Keratinocyte (primary cell): ENCODE measurements around the gene MRFAP1. TPM values are rescaled to one million over a fixed set of nuclear protein-coding genes. Genes with fewer than 3 reads are reported as not detected.

Source experiments
- DNase-seq: peaks from one replicate; pipeline ENCODE4 v3.0.0-alpha.2; 2011; ENCODE audit warnings: low read depth, missing footprints, low spot score
- FAIRE-seq: peaks from 2 replicates; lab custom pipeline; 2011; peaks lifted over from hg19 to GRCh38; lab: Jason Lieb, UNC
- H2AFZ ChIP-seq: 2 replicates; pipeline ENCODE4 v1.6.0; 2012; ENCODE audit warnings: low read length, control low read depth, inconsistent platforms; ENCODE audit not compliant: control insufficient read depth
- H3K27ac ChIP-seq: 2 replicates; pipeline ENCODE4 v1.5.1; 2011; ENCODE audit warnings: low read length; ENCODE audit not compliant: control insufficient read depth, insufficient read depth
- H3K27me3 ChIP-seq: 3 replicates; pipeline ENCODE4 v1.6.0; 2011; ENCODE audit warnings: low read length; ENCODE audit not compliant: control insufficient read depth, insufficient read depth; ENCODE audit errors: extremely low read depth
- H3K36me3 ChIP-seq, 2 experiments: 2 replicates in 1 of 2; 3 replicates in 1 of 2; pipeline ENCODE4 v1.5.1; 2011; ENCODE audit warnings: low read length in 2 of 2, mild to moderate bottlenecking in 1 of 2; ENCODE audit not compliant: control insufficient read depth in 2 of 2, insufficient read depth in 2 of 2; ENCODE audit errors: extremely low read depth in 1 of 2
- H3K4me1 ChIP-seq: 3 replicates; pipeline ENCODE4 v1.5.1; 2011; ENCODE audit warnings: low read length; ENCODE audit not compliant: control insufficient read depth, insufficient read depth; ENCODE audit errors: extremely low read depth
- H3K4me2 ChIP-seq: 3 replicates; pipeline ENCODE4 v1.6.0; 2011; ENCODE audit warnings: low read depth, low read length; ENCODE audit not compliant: control insufficient read depth, insufficient read depth; ENCODE audit errors: extremely low read depth
- H3K4me3 ChIP-seq, 3 experiments: fragments of 200-600 bp in 1 of 3; sonication (generic) in 1 of 3; 2 replicates in 2 of 3; 3 replicates in 1 of 3; pipeline ENCODE4 v1.5.1; 2011 to 2016; ENCODE audit warnings: low read length in 3 of 3, mild to moderate bottlenecking in 3 of 3, control low read depth in 2 of 3, inconsistent platforms in 1 of 3, low read depth in 1 of 3, mixed read lengths in 1 of 3, mixed run types in 1 of 3, moderate library complexity in 1 of 3; ENCODE audit not compliant: control insufficient read depth in 2 of 3, insufficient read depth in 2 of 3; ENCODE audit errors: extremely low read depth in 1 of 3
- H3K79me2 ChIP-seq: 2 replicates; pipeline ENCODE4 v1.6.0; 2012; ENCODE audit warnings: low read length; ENCODE audit not compliant: control insufficient read depth, insufficient read depth
- H3K9ac ChIP-seq: 3 replicates; pipeline ENCODE4 v1.6.0; 2011; ENCODE audit warnings: low read length; ENCODE audit not compliant: control insufficient read depth, insufficient read depth; ENCODE audit errors: extremely low read depth
- H3K9me1 ChIP-seq: 3 replicates; pipeline ENCODE4 v1.6.0; 2011; ENCODE audit warnings: low read length; ENCODE audit not compliant: control insufficient read depth, insufficient read depth; ENCODE audit errors: extremely low read depth
- H3K9me3 ChIP-seq: 2 replicates; pipeline ENCODE4 v1.5.1; 2012; ENCODE audit warnings: low read depth, low read length; ENCODE audit not compliant: control insufficient read depth
- H4K20me1 ChIP-seq: 3 replicates; pipeline ENCODE4 v1.6.0; 2011; ENCODE audit warnings: low read length; ENCODE audit not compliant: control insufficient read depth, insufficient read depth; ENCODE audit errors: extremely low read depth
- EZH2 ChIP-seq: IDR thresholded peaks from one replicate; pipeline ENCODE4 v1.6.1; 2012; ENCODE audit warnings: inconsistent platforms, mild to moderate bottlenecking, low read length, moderate library complexity
- dilution Hi-C: fragments of 300-500 bp; cut with MboI; formaldehyde crosslinking; loops from one replicate; pipeline ENCODE4 v1.7.0; 2020; ENCODE audit warnings: low sequenced_read_pairs; ENCODE audit not compliant: extremely low pct_ligation_motif_present
- polyA plus RNA-seq, 5 experiments: library from polyadenylated mRNA; depleted of rRNA in 3 of 5; stranded (reverse) in 3 of 5; stranded (forward) in 1 of 5; unstranded in 1 of 5; fragments of >200 nt; gene quantifications; 1 replicate in 1 of 5; 2 replicates in 3 of 5; 3 replicates in 1 of 5; pipeline versions ENCODE4 v1.2.1 to v1.2.3, GENCODE V29; 2011 to 2012; ENCODE audit warnings: missing spikeins in 2 of 5, low read depth in 1 of 5, low replicate concordance in 1 of 5
- TF ChIP-seq, protein P1 (sequence below), 3 experiments: IDR thresholded peaks in 1 of 3; conservative IDR thresholded peaks in 1 of 3; optimal IDR thresholded peaks in 1 of 3; 2 replicates in 2 of 3; 3 replicates in 1 of 3; pipeline versions ENCODE3 to v1.5.1; 2011; ENCODE audit warnings: low read length in 3 of 3, mild to moderate bottlenecking in 3 of 3, moderate library complexity in 2 of 3, control low read depth in 1 of 3, inconsistent platforms in 1 of 3; ENCODE audit not compliant: insufficient read depth in 2 of 3; ENCODE audit errors: extremely low read depth in 1 of 3

MRFAP1 gene
- polyA plus RNA-seq, 1 donor (not counting 4 experiments of a cell fraction or from before 2014, with no cell fraction given): 275 TPM

DNA sequence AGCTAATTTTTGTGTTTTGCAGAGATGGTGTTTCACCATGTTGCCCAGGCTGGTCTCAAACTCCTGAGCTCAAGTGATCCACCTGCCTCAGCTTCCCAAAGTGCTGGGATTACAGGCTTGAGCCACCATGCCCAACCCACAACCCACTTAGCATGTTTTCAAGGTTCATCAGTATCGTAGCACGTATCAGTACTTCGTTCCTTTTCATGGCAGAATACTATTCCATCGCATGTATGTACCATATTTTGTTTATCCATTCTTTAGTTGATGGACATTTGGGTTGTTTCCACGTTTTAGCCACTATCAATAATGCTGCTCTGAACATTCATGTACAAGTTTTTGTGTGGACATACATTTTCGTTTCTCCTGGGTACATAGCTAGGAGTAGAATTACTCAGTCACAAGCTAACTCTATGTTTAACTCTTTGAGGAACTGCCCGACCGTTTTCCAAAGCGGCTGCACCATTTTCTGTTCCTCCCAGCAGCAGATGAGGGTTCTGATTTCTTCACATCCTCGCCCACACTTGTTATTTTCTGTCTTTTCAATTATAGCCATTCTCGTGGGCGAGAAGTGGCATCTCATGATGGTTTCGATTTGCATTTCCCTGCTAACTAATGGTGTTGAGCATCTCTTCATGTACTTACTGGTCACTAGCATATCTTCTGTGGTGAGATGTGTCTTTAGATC, 33.0 kb upstream of the MRFAP1 start:
- H3K9ac ChIP-seq: no peak overlapping the region
- TF ChIP-seq, protein P1, sequence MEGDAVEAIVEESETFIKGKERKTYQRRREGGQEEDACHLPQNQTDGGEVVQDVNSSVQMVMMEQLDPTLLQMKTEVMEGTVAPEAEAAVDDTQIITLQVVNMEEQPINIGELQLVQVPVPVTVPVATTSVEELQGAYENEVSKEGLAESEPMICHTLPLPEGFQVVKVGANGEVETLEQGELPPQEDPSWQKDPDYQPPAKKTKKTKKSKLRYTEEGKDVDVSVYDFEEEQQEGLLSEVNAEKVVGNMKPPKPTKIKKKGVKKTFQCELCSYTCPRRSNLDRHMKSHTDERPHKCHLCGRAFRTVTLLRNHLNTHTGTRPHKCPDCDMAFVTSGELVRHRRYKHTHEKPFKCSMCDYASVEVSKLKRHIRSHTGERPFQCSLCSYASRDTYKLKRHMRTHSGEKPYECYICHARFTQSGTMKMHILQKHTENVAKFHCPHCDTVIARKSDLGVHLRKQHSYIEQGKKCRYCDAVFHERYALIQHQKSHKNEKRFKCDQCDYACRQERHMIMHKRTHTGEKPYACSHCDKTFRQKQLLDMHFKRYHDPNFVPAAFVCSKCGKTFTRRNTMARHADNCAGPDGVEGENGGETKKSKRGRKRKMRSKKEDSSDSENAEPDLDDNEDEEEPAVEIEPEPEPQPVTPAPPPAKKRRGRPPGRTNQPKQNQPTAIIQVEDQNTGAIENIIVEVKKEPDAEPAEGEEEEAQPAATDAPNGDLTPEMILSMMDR (optimal IDR thresholded peaks at IDR 0.05 in 1 of 3, IDR thresholded peaks at IDR 0.05 in 1 of 3, conservative IDR thresholded peaks at IDR 0.05 in 1 of 3; ENCODE audit: extremely low read depth in 1 of 3, insufficient read depth in 2 of 3, low read length in 3 of 3): no peak
- TF ChIP-seq EZH2: no peak
- FAIRE-seq: no peak
- no peaks in the 10 kb centered on the region for H3K9me1 ChIP-seq
- peaks cover 0 to 10% of the 10 kb centered on the region in 2 experiments for H3K36me3 ChIP-seq
- no peak overlapping the region for H3K27ac ChIP-seq
- H4K20me1 ChIP-seq: no peaks in the 10 kb centered on the region
- no peaks in the 10 kb centered on the region for H3K27me3 ChIP-seq
- dilution Hi-C loops: no loop called here
- no peak overlapping the region for H3K4me3 ChIP-seq
- H3K4me1 ChIP-seq: no peaks in the 10 kb centered on the region
- peaks cover 3% of the 10 kb centered on the region for H3K9me3 ChIP-seq
- no peak overlapping the region for H3K4me2 ChIP-seq
- no peak overlapping the region for H2AFZ ChIP-seq
- DNase-seq: no peak
- H3K79me2 ChIP-seq: no peaks in the 10 kb centered on the region

DNA sequence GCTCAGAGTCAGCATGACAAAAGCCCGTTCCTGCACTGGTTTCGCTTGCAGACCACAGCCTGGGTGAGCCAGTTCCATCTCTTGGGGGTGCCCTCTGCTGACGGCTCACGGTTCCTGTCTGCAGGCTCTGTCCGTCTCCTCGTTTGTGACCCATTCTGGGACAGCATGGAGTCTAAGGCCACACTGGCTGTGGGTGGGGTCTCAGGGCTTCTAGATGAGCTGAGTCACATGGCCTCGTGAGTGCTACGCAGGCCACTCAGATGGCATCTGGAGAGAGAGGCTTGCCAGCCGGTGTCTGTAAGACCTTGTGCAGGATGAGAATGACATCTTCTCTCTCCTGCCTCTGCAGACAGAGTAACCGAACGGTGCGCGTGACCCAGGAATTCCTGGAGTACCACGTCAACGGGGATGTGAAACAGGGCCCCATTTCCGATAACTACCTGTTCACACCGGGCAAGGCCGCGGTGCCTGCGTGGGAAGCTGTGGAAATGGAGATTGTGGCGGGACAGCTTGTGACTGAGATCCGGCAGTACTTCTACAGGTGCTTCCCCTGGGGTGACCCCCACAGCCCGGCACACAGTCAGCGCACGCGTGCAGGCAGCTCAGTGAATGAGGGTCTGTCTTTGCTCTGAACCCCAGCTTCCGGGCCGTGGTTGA, 31.6 kb upstream of the MRFAP1 start:
- Histone ChIP-seq H3K4me1 (no peaks in the 10 kb centered on the region), H3K9me3 (peaks cover 3% of the 10 kb centered on the region), H3K79me2 (no peaks in the 10 kb centered on the region), H3K27ac (no peak overlapping the region), H2AFZ (no peak overlapping the region), H3K27me3 (no peaks in the 10 kb centered on the region), H3K9ac (no peak overlapping the region), H3K4me3 (no peak overlapping the region), H3K4me2 (no peak overlapping the region), H3K9me1 (no peaks in the 10 kb centered on the region), H3K36me3 (peaks cover 0 to 10% of the 10 kb centered on the region in 2 experiments), H4K20me1 (no peaks in the 10 kb centered on the region)
- TF ChIP-seq EZH2: no peak
- TF ChIP-seq, protein P1 (optimal IDR thresholded peaks at IDR 0.05 in 1 of 3, IDR thresholded peaks at IDR 0.05 in 1 of 3, conservative IDR thresholded peaks at IDR 0.05 in 1 of 3; ENCODE audit: extremely low read depth in 1 of 3, insufficient read depth in 2 of 3, low read length in 3 of 3): no peak
- no peak for FAIRE-seq
- no peak for DNase-seq
- dilution Hi-C loops: no loop called here
